ENCODE results near the gene ZP3.

- no peak for TF ChIP-seq CTCF (IDR thresholded peaks at IDR 0.05)
- peak in 1 of 3 donors; percentile 41 for TF ChIP-seq POLR2AphosphoS5 (IDR thresholded peaks at IDR 0.05)
Measured at GRCh38 chr7:76397409-76398183, 27.2 kb upstream of the ZP3 start.
